Umbilical cord (tissue), 2 donors: ENCODE measurements around the gene TIMM17B. TPM values are rescaled to one million over a fixed set of nuclear protein-coding genes. Genes with fewer than 3 reads are reported as not detected.

Experiments
- DNase-seq: peaks from one replicate; pipeline ENCODE4 v3.0.0-alpha.2; 2015; ENCODE audit warnings: low spot score
- total RNA-seq: library from RNA; depleted of rRNA; stranded (reverse); fragments of >200 nt; gene quantifications from one replicate; pipeline ENCODE4 v1.2.3, GENCODE V29; 2014; ENCODE audit warnings: low replicate concordance; ENCODE audit not compliant: insufficient read depth

TIMM17B gene
- 25.3 TPM for total RNA-seq

- peak; percentile 97 for DNase-seq
Observed at GRCh38 chrX:48897625-48898306, at the start of gene TIMM17B, which contains the start of gene PQBP1. Gene TIMM17B, minus strand, starts transcription at chrX:48897768. Its CDS starts 19 bp downstream, at chrX:48897749. Gene PQBP1, plus strand, starts transcription at chrX:48897930. Its CDS starts 580 bp downstream, at chrX:48898510.

- DNase-seq = peak; percentile 78
Observed at GRCh38 chrX:48945517-48946348, 48.2 kb upstream of the TIMM17B start.

GRCh38 chrX:48942895-48943294 is 45.3 kb upstream of the TIMM17B start:
- DNase-seq = no peak

- no peak for DNase-seq
Observed at GRCh38 chrX:48940404-48940955, 42.9 kb upstream of the TIMM17B start.

GRCh38 chrX:48939524-48940228 is 42.1 kb upstream of the TIMM17B start:
- DNase-seq = no peak

- DNase-seq = no peak
Observed at GRCh38 chrX:48938721-48939425, 41.3 kb upstream of the TIMM17B start.

GRCh38 chrX:48937054-48937907 is 39.7 kb upstream of the TIMM17B start:
- no peak for DNase-seq

GRCh38 chrX:48936429-48937053 is 39.0 kb upstream of the TIMM17B start:
- DNase-seq = no peak

- no peak for DNase-seq
Observed at GRCh38 chrX:48935301-48935670, 37.7 kb upstream of the TIMM17B start.

- DNase-seq = no peak
Observed at GRCh38 chrX:48934581-48935300, 37.2 kb upstream of the TIMM17B start.

- DNase-seq = no peak
Observed at GRCh38 chrX:48933757-48934156, 36.2 kb upstream of the TIMM17B start.

- DNase-seq = no peak
Observed at GRCh38 chrX:48927736-48928382, 30.3 kb upstream of the TIMM17B start.

GRCh38 chrX:48927123-48927522 is 29.6 kb upstream of the TIMM17B start:
- DNase-seq = no peak

- no peak for DNase-seq
Observed at GRCh38 chrX:48924270-48924669, 26.7 kb upstream of the TIMM17B start.

- no peak for DNase-seq
Observed at GRCh38 chrX:48923771-48924170, 26.2 kb upstream of the TIMM17B start.

GRCh38 chrX:48920718-48921104 is 23.1 kb upstream of the TIMM17B start:
- no peak for DNase-seq

GRCh38 chrX:48919947-48920717 is 22.6 kb upstream of the TIMM17B start:
- DNase-seq = no peak

GRCh38 chrX:48919360-48919841 is 21.8 kb upstream of the TIMM17B start:
- DNase-seq = no peak
